Measurements from ENCODE around the gene DNAJC13.
A peak's percentile ranks its signal among the peaks of the same experiment; 100 is the strongest.

Gene DNAJC13

GRCh38 chr3:132406587-132406986 is 10.7 kb upstream of the DNAJC13 start:
- no peak for TF ChIP-seq CTCF (conservative IDR thresholded peaks at IDR 0.05; ENCODE audit: control insufficient read depth, insufficient read depth, low read depth, low read length)
- H3K4me3 ChIP-seq (ENCODE audit: control insufficient read depth, low read depth, low read length) = no peak overlapping the region
- no peak for DNase-seq (ENCODE audit: low read depth)

GRCh38 chr3:132407025-132407424 is 10.3 kb upstream of the DNAJC13 start:
- DNase-seq (ENCODE audit: low read depth) = no peak
- TF ChIP-seq CTCF (conservative IDR thresholded peaks at IDR 0.05; ENCODE audit: control insufficient read depth, insufficient read depth, low read depth, low read length) = no peak
- no peak overlapping the region for H3K4me3 ChIP-seq (ENCODE audit: control insufficient read depth, low read depth, low read length)

GRCh38 chr3:132414841-132415240 is 2.5 kb upstream of the DNAJC13 start:
- no peak overlapping the region for H3K4me3 ChIP-seq (ENCODE audit: control insufficient read depth, low read depth, low read length)
- no peak for DNase-seq (ENCODE audit: low read depth)
- no peak for TF ChIP-seq CTCF (conservative IDR thresholded peaks at IDR 0.05; ENCODE audit: control insufficient read depth, insufficient read depth, low read depth, low read length)

DNA sequence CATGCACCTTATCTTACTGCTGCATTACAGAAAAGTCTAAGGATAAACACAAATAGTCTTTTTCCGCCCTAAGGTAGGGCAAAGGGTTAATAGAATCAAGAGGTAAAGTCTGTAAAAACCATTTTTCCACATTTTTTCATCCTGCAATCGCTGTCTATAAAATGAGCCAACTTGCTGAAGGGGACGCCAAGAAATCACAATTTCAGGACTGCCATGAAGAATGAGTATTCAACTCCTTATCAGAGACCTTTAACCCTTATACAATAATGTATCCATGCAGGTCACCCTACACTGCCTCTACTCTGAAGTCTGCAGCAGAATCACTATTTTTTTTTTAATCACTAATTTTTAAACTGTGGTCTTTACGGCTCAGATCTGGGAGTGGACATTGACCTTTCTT is 1.1 kb upstream of the DNAJC13 start:
- no peak for TF ChIP-seq CTCF (conservative IDR thresholded peaks at IDR 0.05; ENCODE audit: control insufficient read depth, insufficient read depth, low read depth, low read length)
- DNase-seq (ENCODE audit: low read depth) = no peak
- no peak overlapping the region for H3K4me3 ChIP-seq (ENCODE audit: control insufficient read depth, low read depth, low read length)

DNA sequence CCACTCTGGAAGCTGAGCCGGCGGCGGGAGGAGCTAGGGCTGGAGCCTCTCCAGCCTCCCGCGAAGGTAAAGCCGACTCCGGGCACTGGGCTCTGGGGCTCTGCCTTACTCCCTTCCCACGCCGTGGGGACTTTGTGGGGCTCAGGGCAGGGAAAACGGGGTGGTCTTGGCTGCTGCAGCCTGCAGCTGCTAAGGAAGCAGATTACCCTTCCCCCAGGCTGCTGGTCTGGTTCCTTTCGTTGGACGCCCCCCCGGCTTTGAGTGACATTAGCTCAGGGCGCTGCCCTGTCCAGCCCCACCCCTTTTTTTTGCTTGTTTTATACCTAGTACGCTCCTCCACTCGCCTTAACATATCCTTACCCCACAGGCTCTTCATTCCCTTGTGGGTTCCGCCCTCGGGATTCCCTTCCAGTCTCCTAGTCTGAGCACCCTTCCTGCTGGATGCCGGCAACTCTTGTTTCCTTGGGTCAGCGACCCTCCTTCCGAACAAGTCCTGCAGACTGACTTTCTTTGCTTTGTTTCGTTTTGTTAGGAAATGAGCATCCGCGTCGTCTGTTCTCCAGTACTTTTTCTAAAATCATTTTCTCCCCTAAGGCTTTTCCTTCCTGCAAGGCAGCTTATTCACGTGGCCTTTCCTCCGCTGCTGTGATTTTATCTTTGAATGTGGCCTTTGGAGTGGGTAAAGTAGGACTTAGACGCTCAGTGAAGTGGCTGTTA is 551 bp downstream of the DNAJC13 start:
- no peak for TF ChIP-seq CTCF (conservative IDR thresholded peaks at IDR 0.05; ENCODE audit: control insufficient read depth, insufficient read depth, low read depth, low read length)
- peak overlapping the region; percentile 99 for H3K4me3 ChIP-seq (ENCODE audit: control insufficient read depth, low read depth, low read length)
- DNase-seq (ENCODE audit: low read depth) = peak; percentile 69

DNA sequence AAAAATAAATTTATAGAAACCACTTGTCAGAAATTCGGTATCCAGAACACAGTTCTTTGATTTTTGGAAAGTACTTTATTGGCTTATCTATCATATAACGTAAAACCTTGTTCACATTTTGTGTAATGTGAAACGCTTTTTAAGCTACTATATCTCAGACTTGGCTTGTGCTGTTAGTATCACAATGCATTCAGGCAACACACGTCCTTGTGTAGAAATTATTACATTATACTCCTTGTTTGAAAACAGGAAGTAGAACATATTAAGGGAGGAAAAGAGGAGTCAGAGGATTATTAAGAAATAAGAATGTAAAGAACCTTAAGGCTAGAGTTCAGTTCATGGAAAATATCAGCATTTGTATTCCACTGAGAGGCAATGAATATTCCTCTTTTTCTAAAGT is 1.6 kb downstream of the DNAJC13 start:
- peak; percentile 29 for DNase-seq (ENCODE audit: low read depth)
- TF ChIP-seq CTCF (conservative IDR thresholded peaks at IDR 0.05; ENCODE audit: control insufficient read depth, insufficient read depth, low read depth, low read length) = no peak
- peak overlapping the region; percentile 99 for H3K4me3 ChIP-seq (ENCODE audit: control insufficient read depth, low read depth, low read length)

- peak; percentile 46 for DNase-seq (ENCODE audit: low read depth)
- TF ChIP-seq CTCF (conservative IDR thresholded peaks at IDR 0.05; ENCODE audit: control insufficient read depth, insufficient read depth, low read depth, low read length) = no peak
- H3K4me3 ChIP-seq (ENCODE audit: control insufficient read depth, low read depth, low read length) = no peak overlapping the region
Measured at GRCh38 chr3:132421832-132422231, 4.5 kb downstream of the DNAJC13 start.
